B cell (primary cell): Measurements from ENCODE around the gene DLST.

Source experiments
- EZH2 ChIP-seq: IDR thresholded peaks from 2 replicates; pipeline ENCODE4 v1.6.1; 2012; ENCODE audit warnings: borderline replicate concordance, low read depth, mild to moderate bottlenecking, moderate library complexity, low read length; ENCODE audit not compliant: insufficient read depth, poor library complexity, severe bottlenecking
- TF ChIP-seq, protein P1 (sequence below): fragments of 200-600 bp; IDR thresholded peaks from one replicate; pipeline ENCODE4 v1.8.0; 2022; ENCODE audit warnings: antibody characterized with exemption, mild to moderate bottlenecking

DNA sequence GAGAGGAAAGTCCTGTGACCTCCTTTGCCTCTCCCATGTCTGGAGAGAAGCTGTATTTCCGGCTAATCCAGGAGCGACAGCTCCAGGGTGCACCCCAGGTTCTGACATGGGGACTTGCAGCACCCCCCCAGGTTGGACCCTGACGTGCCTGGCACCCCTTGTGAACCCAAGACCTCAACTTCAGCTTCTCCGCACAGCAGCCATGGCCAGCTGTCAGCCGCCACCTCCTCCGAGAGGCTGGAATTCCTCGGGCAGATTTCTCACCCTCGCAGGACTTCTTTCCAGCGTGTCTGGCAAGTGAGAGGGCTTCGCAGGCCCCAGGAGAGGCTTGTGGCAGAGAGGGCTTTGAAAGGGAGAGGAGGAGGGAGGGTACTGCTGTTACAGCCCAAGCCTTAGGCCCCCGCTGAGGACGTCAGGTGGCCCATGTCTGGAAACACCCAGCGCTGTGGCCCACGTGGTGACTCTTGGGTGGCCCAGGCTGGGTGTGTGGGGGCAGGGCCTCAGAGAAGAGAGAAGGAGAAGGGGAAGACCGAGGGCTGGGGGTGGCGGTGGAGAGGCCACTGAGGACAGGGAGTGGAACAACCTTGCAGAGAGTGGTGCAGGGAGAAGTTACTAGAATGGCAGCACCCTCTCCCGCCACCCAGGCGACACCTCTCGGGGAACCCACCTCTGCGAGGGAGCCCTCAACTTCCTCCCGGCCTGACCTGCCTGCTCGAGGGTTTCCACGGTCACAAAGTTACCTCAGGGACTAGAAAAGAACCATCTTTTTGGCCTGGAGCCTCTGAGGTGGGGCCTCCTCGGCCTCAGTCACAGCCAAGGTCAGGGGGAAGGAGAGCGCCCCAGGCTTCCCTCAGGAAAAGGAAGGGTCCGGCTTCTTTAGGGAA lies 53.0 kb downstream of the DLST start:
- TF ChIP-seq, protein P1, sequence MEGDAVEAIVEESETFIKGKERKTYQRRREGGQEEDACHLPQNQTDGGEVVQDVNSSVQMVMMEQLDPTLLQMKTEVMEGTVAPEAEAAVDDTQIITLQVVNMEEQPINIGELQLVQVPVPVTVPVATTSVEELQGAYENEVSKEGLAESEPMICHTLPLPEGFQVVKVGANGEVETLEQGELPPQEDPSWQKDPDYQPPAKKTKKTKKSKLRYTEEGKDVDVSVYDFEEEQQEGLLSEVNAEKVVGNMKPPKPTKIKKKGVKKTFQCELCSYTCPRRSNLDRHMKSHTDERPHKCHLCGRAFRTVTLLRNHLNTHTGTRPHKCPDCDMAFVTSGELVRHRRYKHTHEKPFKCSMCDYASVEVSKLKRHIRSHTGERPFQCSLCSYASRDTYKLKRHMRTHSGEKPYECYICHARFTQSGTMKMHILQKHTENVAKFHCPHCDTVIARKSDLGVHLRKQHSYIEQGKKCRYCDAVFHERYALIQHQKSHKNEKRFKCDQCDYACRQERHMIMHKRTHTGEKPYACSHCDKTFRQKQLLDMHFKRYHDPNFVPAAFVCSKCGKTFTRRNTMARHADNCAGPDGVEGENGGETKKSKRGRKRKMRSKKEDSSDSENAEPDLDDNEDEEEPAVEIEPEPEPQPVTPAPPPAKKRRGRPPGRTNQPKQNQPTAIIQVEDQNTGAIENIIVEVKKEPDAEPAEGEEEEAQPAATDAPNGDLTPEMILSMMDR = no peak
- TF ChIP-seq EZH2 = no peak
